GM18519 (cell line): ENCODE results near the gene ZC3H12C.
"Not testable (repeated sequence)": the region's sequence is repeated elsewhere in the genome, so short reads cannot be mapped to it uniquely, and the experiment has no call there.

ENCODE experiments used
- ATAC-seq: cut with Tn5 transposase; IDR thresholded peaks from one replicate; pipeline ENCODE4 v1.9.1; 2021; ENCODE audit warnings: mild to moderate bottlenecking, moderate library complexity; ENCODE audit not compliant: unreplicated experiment, low FRiP score

Gene ZC3H12C

DNA sequence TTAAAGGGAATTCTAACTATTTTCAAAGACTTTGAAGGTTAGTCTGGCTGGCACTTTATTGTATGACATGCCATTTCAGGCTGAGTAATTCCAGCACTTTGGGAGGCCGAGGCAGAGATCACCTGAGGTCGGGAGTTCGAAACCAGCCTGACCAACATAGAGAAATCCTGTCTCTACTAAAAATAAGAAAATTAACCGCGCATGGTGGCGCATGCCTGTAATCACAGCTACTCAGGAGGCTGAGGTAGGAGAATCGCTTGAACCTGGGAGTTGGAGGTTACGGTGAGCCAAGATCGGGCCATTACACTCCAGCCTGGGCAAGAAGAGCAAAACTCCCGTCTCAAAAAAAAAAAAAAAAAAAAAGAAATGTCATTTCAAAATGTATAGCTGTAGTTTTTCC lies 107.6 kb downstream of the ZC3H12C start:
- no peak for ATAC-seq

- ATAC-seq, result no peak
These were observed 113.9 kb downstream of the ZC3H12C start for GRCh38 chr11:110207123-110207522.

DNA sequence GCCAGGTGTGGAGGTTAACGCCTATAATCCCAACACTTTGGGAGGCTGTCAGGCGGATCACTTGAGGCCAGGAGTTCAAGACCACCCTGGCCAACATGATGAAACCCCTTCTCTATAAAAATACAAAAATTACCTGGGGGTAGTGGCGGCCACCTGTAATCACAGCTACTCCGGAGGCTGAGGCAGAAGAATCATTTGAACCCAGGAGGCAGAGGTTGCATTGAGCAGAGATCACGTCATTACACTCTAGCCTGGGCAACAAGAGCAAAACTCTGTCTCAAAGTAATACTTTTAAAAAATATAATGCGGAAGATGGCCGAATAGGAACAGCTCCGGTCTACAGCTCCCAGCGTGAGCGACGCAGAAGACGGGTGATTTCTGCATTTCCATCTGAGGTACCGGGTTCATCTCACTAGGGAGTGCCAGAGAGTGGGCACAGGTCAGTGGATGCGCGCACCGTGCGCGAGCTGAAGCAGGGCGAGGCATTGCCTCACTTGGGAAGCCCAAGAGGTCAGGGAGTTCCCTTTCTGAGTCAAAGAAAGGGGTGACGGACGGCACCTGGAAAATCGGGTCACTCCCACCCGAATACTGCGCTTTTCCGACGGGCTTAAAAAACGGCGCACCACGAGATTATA lies 115.6 kb downstream of the ZC3H12C start:
- ATAC-seq, result not testable (repeated sequence)

DNA sequence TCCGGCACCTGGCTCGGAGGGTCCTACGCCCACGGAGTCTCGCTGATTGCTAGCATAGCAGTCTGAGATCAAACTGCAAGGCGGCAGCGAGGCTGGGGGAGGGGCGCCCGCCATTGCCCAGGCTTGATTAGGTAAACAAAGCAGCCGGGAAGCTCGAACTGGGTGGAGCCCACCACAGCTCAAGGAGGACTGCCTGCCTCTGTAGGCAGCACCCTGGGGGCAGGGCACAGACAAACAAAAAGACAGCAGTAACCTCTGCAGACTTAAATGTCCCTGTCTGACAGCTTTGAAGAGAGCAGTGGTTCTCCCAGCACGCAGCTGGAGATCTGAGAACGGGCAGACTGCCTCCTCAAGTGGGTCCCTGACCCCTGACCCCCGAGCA lies 116.1 kb downstream of the ZC3H12C start:
- ATAC-seq, result not testable (repeated sequence)

DNA sequence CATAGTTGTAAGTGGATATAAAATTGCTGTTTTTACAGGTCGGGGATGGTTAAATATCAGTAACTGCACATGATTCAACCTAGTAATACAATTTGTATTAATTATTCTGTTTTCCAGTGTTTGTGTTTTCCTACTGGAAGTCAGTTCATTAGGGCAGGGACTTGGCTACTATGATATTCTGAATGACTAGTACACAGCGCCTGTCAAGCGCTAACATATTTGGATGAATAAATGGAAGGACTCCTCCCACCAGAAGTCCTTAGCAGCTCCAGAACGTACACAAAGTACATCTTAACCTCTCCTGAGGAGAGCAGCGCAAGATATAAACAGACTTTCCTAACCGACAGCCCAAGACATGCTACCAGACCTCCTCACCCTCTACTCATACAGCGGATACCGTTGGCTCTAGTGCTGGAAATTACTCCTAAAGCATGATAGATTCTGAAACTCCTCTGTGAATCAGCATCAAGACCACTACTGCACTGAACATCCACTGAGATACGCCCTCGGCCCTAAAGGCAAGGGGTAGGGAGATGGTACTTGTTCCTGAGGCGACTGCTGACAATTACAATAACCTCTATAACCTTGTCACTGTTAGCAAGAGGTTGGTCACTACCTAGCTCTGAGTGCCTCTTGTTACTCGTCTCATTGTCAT lies 124.2 kb downstream of the ZC3H12C start:
- ATAC-seq, result no peak

GRCh38 chr11:110217936-110218335 lies 124.7 kb downstream of the ZC3H12C start:
- ATAC-seq, result no peak

DNA sequence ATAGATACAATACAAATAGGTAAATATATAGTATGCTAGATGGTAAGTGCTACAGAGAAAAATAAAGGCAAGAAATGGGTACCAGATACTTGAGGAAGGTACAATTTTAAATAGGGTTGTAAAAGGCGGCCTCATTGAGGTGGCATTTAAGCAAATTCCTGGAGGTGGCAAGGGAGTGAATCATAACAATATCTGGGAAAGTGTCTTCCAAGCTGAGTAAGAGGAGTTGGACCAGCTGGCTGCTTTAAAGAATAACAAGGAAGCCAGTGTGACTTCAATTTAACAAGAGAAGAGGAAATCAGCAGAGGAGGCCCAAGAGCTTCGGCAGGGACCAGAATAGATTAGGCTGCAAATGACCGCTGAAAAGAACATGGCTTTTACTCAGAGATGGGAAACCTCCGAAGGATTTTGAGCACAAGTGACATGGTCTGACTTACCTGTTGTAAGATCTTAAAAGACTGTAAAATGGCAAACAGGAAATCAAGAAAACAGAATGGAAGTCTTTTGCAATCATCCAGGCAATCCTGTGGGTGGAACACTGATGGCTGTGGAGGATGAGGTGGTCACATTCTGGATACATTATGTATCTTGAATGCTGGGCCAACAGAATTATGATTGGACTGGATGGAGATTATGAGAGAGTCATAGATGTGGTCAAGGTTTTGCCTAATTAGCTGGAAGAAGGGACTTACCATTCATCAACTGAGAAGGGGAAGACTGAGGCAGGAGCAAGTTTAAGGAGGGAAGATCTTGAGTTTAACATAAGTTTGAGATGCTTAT lies 126.0 kb downstream of the ZC3H12C start:
- no peak for ATAC-seq
